GM10266 (cell line): ENCODE data around the gene CLMP.

Experiments
- DNase-seq: peaks from one replicate; pipeline ENCODE4 v3.0.0; 2012; ENCODE audit errors: extremely low spot score
- CTCF ChIP-seq: IDR thresholded peaks from 2 replicates; pipeline ENCODE4 v1.5.1; 2012; ENCODE audit warnings: mild to moderate bottlenecking, low read depth; ENCODE audit not compliant: control insufficient read depth, insufficient read depth; ENCODE audit errors: missing control alignments

CLMP gene

GRCh38 chr11:123197711-123198110 lies 2.7 kb upstream of the CLMP start:
- no peak for TF ChIP-seq CTCF
- no peak for DNase-seq

- no peak for TF ChIP-seq CTCF
- no peak for DNase-seq
These were observed 1.1 kb upstream of the CLMP start for GRCh38 chr11:123196060-123196714.

GRCh38 chr11:123194337-123195187 lies 486 bp downstream of the CLMP start:
- no peak for DNase-seq
- no peak for TF ChIP-seq CTCF

- no peak for DNase-seq
- TF ChIP-seq CTCF, result no peak
These were observed 1.3 kb downstream of the CLMP start for GRCh38 chr11:123193742-123194141.

GRCh38 chr11:123191939-123192338 lies 3.1 kb downstream of the CLMP start:
- no peak for TF ChIP-seq CTCF
- no peak for DNase-seq

- TF ChIP-seq CTCF, result no peak
- no peak for DNase-seq
These were observed 4.5 kb downstream of the CLMP start for GRCh38 chr11:123190518-123190917.
